Cardiac muscle cell (in vitro differentiated cells and primary cell): ENCODE measurements around the gene EXO5. TPM values are rescaled to one million over a fixed set of nuclear protein-coding genes. Genes with fewer than 3 reads are reported as not detected.
"Not testable (repeated sequence)": the region's sequence is repeated elsewhere in the genome, so short reads cannot be mapped to it uniquely, and the experiment has no call there.

Source experiments
- DNase-seq, 2 donors: peaks; one replicate each; pipeline versions ENCODE4 v3.0.0 to v3.0.0-alpha.2; 2010 to 2017; ENCODE audit warnings: low read depth in 1 of 2, low spot score in 1 of 2
- H3K27ac ChIP-seq: fragments of 200-600 bp; sonication (generic); 2 replicates; pipeline ENCODE4 v1.5.1; 2016
- H3K27me3 ChIP-seq: fragments of 200-600 bp; sonication (generic); 2 replicates; pipeline ENCODE4 v1.6.0; 2016; ENCODE audit warnings: control low read depth
- H3K36me3 ChIP-seq: fragments of 200-600 bp; sonication (generic); 2 replicates; pipeline ENCODE4 v1.5.1; 2016; ENCODE audit warnings: control low read depth
- H3K4me1 ChIP-seq: fragments of 200-600 bp; sonication (generic); 2 replicates; pipeline ENCODE4 v1.8.1; 2017; ENCODE audit warnings: low read depth, mild to moderate bottlenecking, mixed run types
- H3K4me3 ChIP-seq: fragments of 200-600 bp; sonication (generic); 2 replicates; pipeline ENCODE4 v1.5.1; 2016; ENCODE audit warnings: mild to moderate bottlenecking
- H3K9me3 ChIP-seq: fragments of 200-600 bp; sonication (generic); 2 replicates; pipeline ENCODE4 v1.5.1; 2017; ENCODE audit warnings: low read depth, mild to moderate bottlenecking, control low read depth
- CTCF ChIP-seq: IDR thresholded peaks from 2 replicates; pipeline ENCODE4 v1.5.1; 2012; ENCODE audit warnings: low read depth, mild to moderate bottlenecking, low read length
- polyA plus RNA-seq: library from polyadenylated mRNA; unstranded; fragments of >200 nt; fragmentation: Nextera tagmentation; extraction: Ambion mirVana; gene quantifications from 2 replicates; pipeline ENCODE4 v1.2.1, GENCODE V29; 2016
- total RNA-seq: library from RNA; depleted of rRNA; stranded (reverse); fragments of >200 nt; gene quantifications from 2 replicates; pipeline ENCODE4 v1.2.3, GENCODE V29; 2016

The EXO5 gene
- total and polyA plus RNA-seq, 2 experiments from 2014 or later = 6.3 to 8.9 TPM

- no peak for TF ChIP-seq CTCF
These were observed 26.0 kb downstream of the EXO5 start for GRCh38 chr1:40534589-40534988.

GRCh38 chr1:40535732-40536131 lies 27.2 kb downstream of the EXO5 start:
- Histone ChIP-seq H3K27ac (no peak overlapping the region), H3K27me3 (no peaks in the 10 kb centered on the region), H3K4me3 (no peak overlapping the region), H3K9me3 (no peaks in the 10 kb centered on the region), H3K36me3 (no peaks in the 10 kb centered on the region), H3K4me1 (peaks cover 10% of the 10 kb centered on the region)
- DNase-seq = no peak
- no peak for TF ChIP-seq CTCF

More at GRCh38 chr1:40534589-40534988, 26.0 kb downstream of the EXO5 start:
- H3K9me3 ChIP-seq = no peaks in the 10 kb centered on the region
- no peak for DNase-seq
- no peaks in the 10 kb centered on the region for H3K27me3 ChIP-seq
- H3K27ac ChIP-seq = no peak overlapping the region
- no peaks in the 10 kb centered on the region for H3K36me3 ChIP-seq
- no peak overlapping the region for H3K4me3 ChIP-seq
- peaks cover 10% of the 10 kb centered on the region for H3K4me1 ChIP-seq

- peaks cover 3% of the 10 kb centered on the region for H3K36me3 ChIP-seq
- no peak overlapping the region for H3K27ac ChIP-seq
- no peaks in the 10 kb centered on the region for H3K4me1 ChIP-seq
- no peak for TF ChIP-seq CTCF
- no peak overlapping the region for H3K4me3 ChIP-seq
- DNase-seq = no peak
- H3K9me3 ChIP-seq = no peaks in the 10 kb centered on the region
- H3K27me3 ChIP-seq = no peaks in the 10 kb centered on the region
These were observed 30.8 kb downstream of the EXO5 start for GRCh38 chr1:40539338-40539737.

- no peak for DNase-seq
- no peak overlapping the region for H3K27ac ChIP-seq
- H3K4me3 ChIP-seq = no peak overlapping the region
- no peaks in the 10 kb centered on the region for H3K4me1 ChIP-seq
- no peaks in the 10 kb centered on the region for H3K9me3 ChIP-seq
- no peak for TF ChIP-seq CTCF
- H3K27me3 ChIP-seq = no peaks in the 10 kb centered on the region
- H3K36me3 ChIP-seq = peaks cover 3% of the 10 kb centered on the region
These were observed 38.4 kb downstream of the EXO5 start for GRCh38 chr1:40546957-40547356.

- Histone ChIP-seq H3K4me1 (no peaks in the 10 kb centered on the region), H3K4me3 (no peak overlapping the region), H3K27ac (no peak overlapping the region), H3K9me3 (no peaks in the 10 kb centered on the region), H3K36me3 (no peaks in the 10 kb centered on the region), H3K27me3 (peaks cover 3% of the 10 kb centered on the region)
- TF ChIP-seq CTCF = no peak
- DNase-seq = no peak
These were observed 44.5 kb downstream of the EXO5 start for GRCh38 chr1:40553017-40553416.

GRCh38 chr1:40554807-40555206 lies 46.2 kb downstream of the EXO5 start:
- H3K4me3 ChIP-seq, H3K36me3 ChIP-seq, H3K27me3 ChIP-seq, DNase-seq, H3K27ac ChIP-seq, H3K4me1 ChIP-seq, H3K9me3 ChIP-seq: not testable (repeated sequence)
